HUES6 (cell line): ENCODE data around the gene CCDC198.

Experiments
- H3K27ac ChIP-seq: 2 replicates; pipeline ENCODE4 v1.7.0; 2013; ENCODE audit warnings: low read depth, mild to moderate bottlenecking, low read length, inconsistent platforms
- H3K27me3 ChIP-seq: 2 replicates; pipeline ENCODE4 v1.6.1; 2013; ENCODE audit warnings: low read length; ENCODE audit not compliant: control insufficient read depth, insufficient read depth
- H3K36me3 ChIP-seq: 2 replicates; pipeline ENCODE4 v1.6.1; 2013; ENCODE audit warnings: low read length; ENCODE audit not compliant: control insufficient read depth, insufficient read depth
- H3K4me1 ChIP-seq: 2 replicates; pipeline ENCODE4 v1.6.1; 2013; ENCODE audit warnings: low read length; ENCODE audit not compliant: control insufficient read depth, insufficient read depth
- H3K4me3 ChIP-seq: 2 replicates; pipeline ENCODE4 v1.5.1; 2013; ENCODE audit warnings: low read depth, low read length
- H3K9ac ChIP-seq: one replicate; pipeline ENCODE4 v1.6.1; 2013; ENCODE audit warnings: mild to moderate bottlenecking, low read length
- H3K9me3 ChIP-seq: 2 replicates; pipeline ENCODE4 v1.6.1; 2013; ENCODE audit warnings: low read depth, low read length; ENCODE audit not compliant: control insufficient read depth, insufficient read depth

Gene CCDC198

GRCh38 chr14:57493467-57494181, at the start of gene CCDC198:
Gene CCDC198, minus strand, starts transcription at chr14:57493857. Its CDS starts 142 bp downstream, at chr14:57493715.
- no peaks in the 10 kb centered on the region for H3K27me3 ChIP-seq
- H3K9me3 ChIP-seq, result no peaks in the 10 kb centered on the region
- no peak within 1 kb of the TSS for H3K27ac ChIP-seq
- H3K36me3 ChIP-seq, result no peaks in the 10 kb centered on the region
- H3K4me1 ChIP-seq, result peaks cover 13% of the 10 kb centered on the region
- no peak within 1 kb of the TSS for H3K9ac ChIP-seq
- H3K4me3 ChIP-seq, result no peak within 1 kb of the TSS

- Histone ChIP-seq H3K27me3 (peaks cover 3% of the 10 kb centered on the region; the same call in 1 of the 2 replicates), H3K9ac (no peak overlapping the region), H3K9me3 (no peaks in the 10 kb centered on the region), H3K4me3 (no peak overlapping the region), H3K27ac (no peak overlapping the region), H3K36me3 (no peaks in the 10 kb centered on the region), H3K4me1 (no peaks in the 10 kb centered on the region)
Measured at GRCh38 chr14:57533214-57533613, 39.6 kb upstream of the CCDC198 start.

- Histone ChIP-seq H3K9ac (no peak overlapping the region), H3K4me1 (no peaks in the 10 kb centered on the region), H3K4me3 (no peak overlapping the region), H3K36me3 (no peaks in the 10 kb centered on the region), H3K27ac (no peak overlapping the region), H3K9me3 (no peaks in the 10 kb centered on the region), H3K27me3 (peaks cover 3% of the 10 kb centered on the region; the same call in 1 of the 2 replicates)
Measured at GRCh38 chr14:57530571-57530970, 36.9 kb upstream of the CCDC198 start.

GRCh38 chr14:57526942-57527341, 33.3 kb upstream of the CCDC198 start:
- no peaks in the 10 kb centered on the region for H3K36me3 ChIP-seq
- peaks cover 3% of the 10 kb centered on the region; the same call in 1 of the 2 replicates for H3K27me3 ChIP-seq
- no peaks in the 10 kb centered on the region for H3K4me1 ChIP-seq
- H3K9me3 ChIP-seq, result no peaks in the 10 kb centered on the region
- H3K27ac ChIP-seq, result no peak overlapping the region
- no peak overlapping the region for H3K9ac ChIP-seq
- H3K4me3 ChIP-seq, result no peak overlapping the region

GRCh38 chr14:57519043-57519442, 25.4 kb upstream of the CCDC198 start:
- Histone ChIP-seq H3K27ac (no peak overlapping the region), H3K27me3 (no peaks in the 10 kb centered on the region), H3K9me3 (no peaks in the 10 kb centered on the region), H3K9ac (no peak overlapping the region), H3K36me3 (no peaks in the 10 kb centered on the region), H3K4me1 (no peaks in the 10 kb centered on the region), H3K4me3 (no peak overlapping the region)

- no peaks in the 10 kb centered on the region for H3K4me1 ChIP-seq
- H3K27ac ChIP-seq, result no peak overlapping the region
- H3K4me3 ChIP-seq, result no peak overlapping the region
- H3K27me3 ChIP-seq, result no peaks in the 10 kb centered on the region
- H3K9me3 ChIP-seq, result peaks cover 5% of the 10 kb centered on the region; the same call in 1 of the 2 replicates
- no peaks in the 10 kb centered on the region for H3K36me3 ChIP-seq
- H3K9ac ChIP-seq, result no peak overlapping the region
Measured at GRCh38 chr14:57512220-57512619, 18.6 kb upstream of the CCDC198 start.

- H3K4me3 ChIP-seq, result no peak overlapping the region
- no peak overlapping the region for H3K9ac ChIP-seq
- H3K36me3 ChIP-seq, result no peaks in the 10 kb centered on the region
- H3K9me3 ChIP-seq, result peaks cover 3% of the 10 kb centered on the region; the same call in 1 of the 2 replicates
- H3K4me1 ChIP-seq, result no peaks in the 10 kb centered on the region
- H3K27ac ChIP-seq, result no peak overlapping the region
- H3K27me3 ChIP-seq, result no peaks in the 10 kb centered on the region
Measured at GRCh38 chr14:57508756-57509155, 15.1 kb upstream of the CCDC198 start.

- H3K27ac ChIP-seq, result no peak overlapping the region
- H3K9ac ChIP-seq, result no peak overlapping the region
- H3K9me3 ChIP-seq, result no peaks in the 10 kb centered on the region
- no peaks in the 10 kb centered on the region for H3K36me3 ChIP-seq
- H3K27me3 ChIP-seq, result no peaks in the 10 kb centered on the region
- no peak overlapping the region for H3K4me3 ChIP-seq
- peaks cover 7% of the 10 kb centered on the region; the same call in 1 of the 2 replicates for H3K4me1 ChIP-seq
Measured at GRCh38 chr14:57502586-57503254, 9.1 kb upstream of the CCDC198 start.

- Histone ChIP-seq H3K9ac (no peak overlapping the region), H3K27ac (no peak overlapping the region), H3K27me3 (no peaks in the 10 kb centered on the region), H3K9me3 (no peaks in the 10 kb centered on the region), H3K4me1 (peaks cover 7% of the 10 kb centered on the region; the same call in 1 of the 2 replicates), H3K36me3 (no peaks in the 10 kb centered on the region), H3K4me3 (no peak overlapping the region)
Measured at GRCh38 chr14:57501039-57501557, 7.4 kb upstream of the CCDC198 start.

GRCh38 chr14:57498659-57499058, 5.0 kb upstream of the CCDC198 start:
- Histone ChIP-seq H3K4me1 (peaks cover 11% of the 10 kb centered on the region), H3K27me3 (no peaks in the 10 kb centered on the region), H3K9me3 (no peaks in the 10 kb centered on the region), H3K9ac (no peak overlapping the region), H3K4me3 (no peak overlapping the region), H3K36me3 (no peaks in the 10 kb centered on the region), H3K27ac (no peak overlapping the region)

- H3K9ac ChIP-seq, result no peak overlapping the region
- H3K27ac ChIP-seq, result no peak overlapping the region
- H3K4me1 ChIP-seq, result peaks cover 18% of the 10 kb centered on the region
- no peaks in the 10 kb centered on the region for H3K27me3 ChIP-seq
- no peak overlapping the region for H3K4me3 ChIP-seq
- no peaks in the 10 kb centered on the region for H3K9me3 ChIP-seq
- no peaks in the 10 kb centered on the region for H3K36me3 ChIP-seq
Measured at GRCh38 chr14:57498035-57498434, 4.4 kb upstream of the CCDC198 start.
